Measurements from ENCODE around the gene RABAC1.

GRCh38 chr19:41921577-41922576 is 37.2 kb downstream of the RABAC1 start:
- TF ChIP-seq, protein P1, sequence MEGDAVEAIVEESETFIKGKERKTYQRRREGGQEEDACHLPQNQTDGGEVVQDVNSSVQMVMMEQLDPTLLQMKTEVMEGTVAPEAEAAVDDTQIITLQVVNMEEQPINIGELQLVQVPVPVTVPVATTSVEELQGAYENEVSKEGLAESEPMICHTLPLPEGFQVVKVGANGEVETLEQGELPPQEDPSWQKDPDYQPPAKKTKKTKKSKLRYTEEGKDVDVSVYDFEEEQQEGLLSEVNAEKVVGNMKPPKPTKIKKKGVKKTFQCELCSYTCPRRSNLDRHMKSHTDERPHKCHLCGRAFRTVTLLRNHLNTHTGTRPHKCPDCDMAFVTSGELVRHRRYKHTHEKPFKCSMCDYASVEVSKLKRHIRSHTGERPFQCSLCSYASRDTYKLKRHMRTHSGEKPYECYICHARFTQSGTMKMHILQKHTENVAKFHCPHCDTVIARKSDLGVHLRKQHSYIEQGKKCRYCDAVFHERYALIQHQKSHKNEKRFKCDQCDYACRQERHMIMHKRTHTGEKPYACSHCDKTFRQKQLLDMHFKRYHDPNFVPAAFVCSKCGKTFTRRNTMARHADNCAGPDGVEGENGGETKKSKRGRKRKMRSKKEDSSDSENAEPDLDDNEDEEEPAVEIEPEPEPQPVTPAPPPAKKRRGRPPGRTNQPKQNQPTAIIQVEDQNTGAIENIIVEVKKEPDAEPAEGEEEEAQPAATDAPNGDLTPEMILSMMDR (IDR thresholded peaks at IDR 0.05), result no peak
- no peak for TF ChIP-seq POLR2A (IDR thresholded peaks at IDR 0.05)
